Measurements from ENCODE around the gene TAS1R3.

Gene TAS1R3

DNA sequence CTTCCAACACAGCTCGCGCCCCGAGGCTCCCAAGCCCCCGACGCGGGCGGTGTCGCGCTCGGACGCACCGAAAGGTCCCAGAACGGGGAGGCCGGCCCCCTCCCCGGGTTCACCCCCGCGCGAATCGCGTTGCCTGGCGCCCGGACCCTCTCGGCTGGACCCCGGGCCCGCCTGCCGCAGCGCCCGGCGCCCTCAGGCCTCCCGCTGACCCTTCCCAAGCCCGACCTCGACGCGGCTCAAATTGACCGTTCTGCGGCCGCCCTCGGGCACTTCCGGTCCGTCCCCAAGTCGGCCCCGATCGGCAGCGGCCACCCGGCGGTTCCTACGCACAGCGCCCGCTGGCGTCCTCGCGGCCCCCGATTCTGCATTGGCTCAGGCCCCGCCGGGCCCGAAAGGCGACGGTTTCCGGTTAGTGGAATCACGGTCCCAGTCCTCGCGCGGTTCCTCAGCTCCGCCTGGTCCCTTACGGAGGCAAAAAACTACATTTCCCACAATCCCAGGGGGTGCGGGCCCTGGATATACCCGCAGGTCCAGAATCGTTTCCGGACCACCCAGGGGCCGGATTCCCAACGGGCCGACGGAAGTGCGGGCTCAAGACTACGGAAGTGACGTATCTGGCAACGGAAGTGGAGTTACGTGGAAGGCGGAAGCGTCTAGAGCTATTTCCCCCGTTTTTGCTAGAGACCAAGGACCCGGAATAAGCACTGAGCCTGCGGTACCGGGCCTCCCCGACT, 44.0 kb downstream of the TAS1R3 start, which contains the start of gene AURKAIP1:
Gene AURKAIP1, minus strand, starts transcription at position 279 of the 734 bp plus-strand sequence. CDS start 451 bp downstream, outside the sequence.
- peaks cover 0 to 19% (median 5%) of the 10 kb centered on the region in 4 experiments for H3K36me3 ChIP-seq (ENCODE audit: control insufficient read depth in 4 of 4, insufficient read depth in 4 of 4, low read length in 3 of 4)
- H3K9me3 ChIP-seq (ENCODE audit: control extremely low read depth in 1 of 5, control insufficient read depth in 4 of 5, insufficient read depth in 2 of 5, low read depth in 1 of 5, low read length in 4 of 5): no peaks in the 10 kb centered on the region
- peaks cover 0 to 47% (median 40%) of the 10 kb centered on the region in 4 experiments for H3K4me1 ChIP-seq (ENCODE audit: control extremely low read depth in 1 of 4, control insufficient read depth in 4 of 4, insufficient read depth in 4 of 4, low read length in 3 of 4)
- ChIA-PET POLR2A (interaction anchor here (0.6 to 1.7 kb wide), 5 partner anchors 12 to 469 kb away, joined by 3 to 10 read pairs (median 4); partner anchors contain the start of gene CCNL2), CTCF (interaction anchor here (0.6 to 1.6 kb wide), 7 partner anchors 10 to 66 kb away, joined by 3 to 5 read pairs (median 3); partner anchors contain the start of gene CCNL2)
- under 1% methylated on average over 81 of the region's 85 CpGs for WGBS (ENCODE audit: insufficient coverage)
- H3K4me3 ChIP-seq (ENCODE audit: control insufficient read depth in 1 of 7, extremely low read depth in 1 of 7, insufficient read depth in 4 of 7, low read depth in 2 of 7, low read length in 6 of 7): peak within 1 kb of the TSS; percentile 77 to 97 (median 90)
- H3K27ac ChIP-seq (ENCODE audit: insufficient read depth in 1 of 2, low read depth in 1 of 2, low read length in 2 of 2, poor library complexity in 1 of 2, severe bottlenecking in 2 of 2): peak within 1 kb of the TSS; percentile 85 to 91
- H3K27me3 ChIP-seq (replicated peaks in 2 of 5; ENCODE audit: control insufficient read depth in 4 of 5, insufficient read depth in 5 of 5, low read length in 4 of 5): peaks cover 0 to 6% (median 0%) of the 10 kb centered on the region in 5 experiments
- DNase-seq: peak; percentile 99 to 100 (median 100)

DNA sequence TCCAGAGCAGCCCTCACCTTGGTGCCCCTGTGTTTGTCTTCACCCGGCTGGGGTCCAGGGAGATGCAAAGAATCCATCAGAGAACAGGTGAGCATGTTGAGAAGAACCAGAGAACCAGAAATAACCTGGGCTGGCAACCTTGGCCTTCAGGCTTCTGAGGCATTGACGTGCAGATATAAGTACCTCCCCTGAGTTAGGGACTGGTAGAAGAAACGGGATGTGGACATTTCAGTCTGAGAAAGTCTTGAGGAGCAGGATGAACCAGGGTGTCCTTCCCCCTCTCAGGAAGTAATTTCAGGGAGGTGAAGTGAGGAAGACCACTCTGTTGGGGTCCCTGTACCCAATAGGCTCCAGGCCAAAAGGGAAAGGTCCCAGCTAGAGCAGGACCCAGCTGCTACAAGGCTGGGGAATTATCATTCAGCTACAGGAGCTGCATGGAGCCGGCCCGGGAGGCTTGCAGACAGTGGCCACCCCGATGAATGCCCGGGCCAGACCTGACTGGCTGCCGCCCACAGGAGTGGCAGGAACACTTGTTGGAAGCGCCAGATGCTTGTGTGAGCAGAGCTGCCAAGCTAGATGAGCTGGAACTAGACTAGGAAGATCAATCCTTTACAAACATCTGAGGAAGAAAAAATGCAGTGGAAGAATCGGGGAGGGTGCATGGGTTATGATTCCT, 45.6 kb downstream of the TAS1R3 start:
- Histone ChIP-seq H3K4me3 (ENCODE audit: control insufficient read depth in 1 of 7, extremely low read depth in 1 of 7, insufficient read depth in 4 of 7, low read depth in 2 of 7, low read length in 6 of 7) (no peak overlapping the region), H3K27me3 (replicated peaks in 2 of 5; ENCODE audit: control insufficient read depth in 4 of 5, insufficient read depth in 5 of 5, low read length in 4 of 5) (no peaks in the 10 kb centered on the region), H3K4me1 (ENCODE audit: control extremely low read depth in 1 of 4, control insufficient read depth in 4 of 4, insufficient read depth in 4 of 4, low read length in 3 of 4) (peaks cover 0 to 37% (median 27%) of the 10 kb centered on the region in 4 experiments), H3K27ac (ENCODE audit: insufficient read depth in 1 of 2, low read depth in 1 of 2, low read length in 2 of 2, poor library complexity in 1 of 2, severe bottlenecking in 2 of 2) (peak overlapping the region in 1 of 2 experiments; percentile 91), H3K9me3 (ENCODE audit: control extremely low read depth in 1 of 5, control insufficient read depth in 4 of 5, insufficient read depth in 2 of 5, low read depth in 1 of 5, low read length in 4 of 5) (no peaks in the 10 kb centered on the region), H3K36me3 (ENCODE audit: control insufficient read depth in 4 of 4, insufficient read depth in 4 of 4, low read length in 3 of 4) (peaks cover 0 to 24% (median 7%) of the 10 kb centered on the region in 4 experiments)
- DNase-seq: no peak
- ChIA-PET POLR2A (interaction anchor here (1.7 kb wide), 1 partner anchor 23 kb away, joined by 10 read pairs; the partner anchor contains the start of gene CCNL2), CTCF (no interaction called here)
- 91% methylated on average over 9 of the region's 10 CpGs for WGBS (ENCODE audit: insufficient coverage)

DNA sequence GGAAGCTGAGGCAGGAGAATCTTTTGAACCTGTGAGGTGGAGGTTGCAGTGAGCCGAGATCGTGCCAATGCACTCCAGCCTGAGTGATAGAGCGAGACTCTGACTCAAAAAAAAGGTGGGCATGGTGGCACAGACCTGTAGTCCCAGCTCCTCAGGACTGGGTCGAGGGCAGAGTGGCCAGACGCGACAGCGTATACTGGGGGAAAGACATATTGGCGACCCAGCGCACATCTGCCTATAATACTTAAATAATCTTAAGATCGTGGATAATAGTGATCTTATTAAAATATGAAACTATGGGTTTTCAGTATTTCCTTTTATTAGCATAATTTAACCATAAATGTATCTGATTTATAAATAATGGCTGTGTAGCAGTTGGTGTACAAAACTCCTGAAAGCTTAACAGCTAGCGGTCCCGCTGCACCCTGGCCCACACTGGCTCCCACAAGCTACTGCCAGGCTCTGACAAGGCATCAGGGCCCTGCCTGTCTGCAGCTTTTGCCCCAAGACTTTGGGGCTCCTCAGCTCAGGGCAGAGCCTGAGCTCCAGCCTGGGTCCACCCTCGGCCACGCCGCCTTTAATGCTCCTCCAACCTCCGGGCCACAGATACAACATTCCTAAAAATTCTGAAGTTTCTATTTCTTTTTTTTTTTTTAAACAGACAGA, 46.6 kb downstream of the TAS1R3 start:
- DNase-seq: no peak
- Histone ChIP-seq H3K4me3 (ENCODE audit: control insufficient read depth in 1 of 7, extremely low read depth in 1 of 7, insufficient read depth in 4 of 7, low read depth in 2 of 7, low read length in 6 of 7) (no peak overlapping the region), H3K36me3 (ENCODE audit: control insufficient read depth in 4 of 4, insufficient read depth in 4 of 4, low read length in 3 of 4) (peaks cover 0 to 27% (median 7%) of the 10 kb centered on the region in 4 experiments), H3K27me3 (replicated peaks in 2 of 5; ENCODE audit: control insufficient read depth in 4 of 5, insufficient read depth in 5 of 5, low read length in 4 of 5) (no peaks in the 10 kb centered on the region), H3K4me1 (ENCODE audit: control extremely low read depth in 1 of 4, control insufficient read depth in 4 of 4, insufficient read depth in 4 of 4, low read length in 3 of 4) (peaks cover 0 to 28% (median 20%) of the 10 kb centered on the region in 4 experiments), H3K27ac (ENCODE audit: insufficient read depth in 1 of 2, low read depth in 1 of 2, low read length in 2 of 2, poor library complexity in 1 of 2, severe bottlenecking in 2 of 2) (no peak overlapping the region), H3K9me3 (ENCODE audit: control extremely low read depth in 1 of 5, control insufficient read depth in 4 of 5, insufficient read depth in 2 of 5, low read depth in 1 of 5, low read length in 4 of 5) (no peaks in the 10 kb centered on the region)
- WGBS (ENCODE audit: insufficient coverage): 95% methylated on average over 8 of the region's 16 CpGs
- CTCF ChIA-PET: interaction anchor here (0.6 to 1.0 kb wide), 2 partner anchors 34 to 63 kb away, joined by 3 read pairs; no protein-coding TSS in a partner anchor
- POLR2A ChIA-PET: no interaction called here

DNA sequence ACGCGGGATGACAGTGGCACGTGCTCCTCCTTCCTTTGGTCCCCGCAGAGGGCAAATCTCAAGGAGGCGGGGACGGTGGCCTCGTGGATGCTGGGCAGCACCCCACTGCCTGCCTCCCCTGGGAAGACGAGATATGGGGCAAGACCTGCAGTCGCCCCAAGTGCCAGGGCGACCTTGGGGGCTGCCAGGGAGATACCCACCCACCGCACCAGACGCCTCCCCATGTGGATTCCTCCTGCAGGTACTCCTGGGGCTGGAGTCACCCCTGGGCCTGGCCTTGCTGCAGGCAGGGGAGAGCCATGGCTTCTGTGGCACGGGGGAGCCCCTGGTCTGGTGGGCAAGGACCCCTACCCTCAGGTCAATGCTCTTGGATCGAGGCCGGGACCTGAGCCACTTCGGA, 49.8 kb downstream of the TAS1R3 start:
- POLR2A ChIA-PET: no interaction called here

DNA sequence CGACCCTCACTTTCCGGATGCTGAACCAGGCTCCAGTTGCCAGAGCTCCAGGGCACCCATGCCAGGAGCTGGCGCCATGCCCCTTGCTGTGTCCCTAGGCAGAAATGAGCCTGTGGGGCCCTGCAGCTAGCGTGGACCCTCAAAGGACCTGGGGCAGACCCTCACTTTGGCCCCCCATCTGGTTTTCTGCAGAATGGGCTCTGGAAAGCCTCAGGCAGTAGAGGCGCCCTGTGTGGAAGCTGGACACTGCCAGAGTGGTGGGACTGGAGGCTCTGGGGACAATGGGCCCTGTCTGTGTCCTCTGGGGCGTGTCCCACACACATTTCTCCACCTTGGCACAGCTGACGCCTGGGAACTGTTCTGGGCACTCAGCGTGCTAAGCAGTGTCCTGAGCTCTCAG, 50.2 kb downstream of the TAS1R3 start:
- CTCF ChIA-PET: interaction anchor here (0.8 to 1.3 kb wide), 2 partner anchors 10 to 18 kb away, joined by 3 to 6 read pairs; partner anchors contain the start of gene CCNL2

More for the DNA sequence above, 49.8 kb downstream of the TAS1R3 start:
- CTCF ChIA-PET: interaction anchor here (0.8 to 1.3 kb wide), 2 partner anchors 10 to 18 kb away, joined by 3 to 6 read pairs; partner anchors contain the start of gene CCNL2
- H3K4me3 ChIP-seq (ENCODE audit: control insufficient read depth in 1 of 7, extremely low read depth in 1 of 7, insufficient read depth in 4 of 7, low read depth in 2 of 7, low read length in 6 of 7): no peak overlapping the region
- H3K27ac ChIP-seq (ENCODE audit: insufficient read depth in 1 of 2, low read depth in 1 of 2, low read length in 2 of 2, poor library complexity in 1 of 2, severe bottlenecking in 2 of 2): no peak overlapping the region
- H3K9me3 ChIP-seq (ENCODE audit: control extremely low read depth in 1 of 5, control insufficient read depth in 4 of 5, insufficient read depth in 2 of 5, low read depth in 1 of 5, low read length in 4 of 5): no peaks in the 10 kb centered on the region
- H3K27me3 ChIP-seq (replicated peaks in 2 of 5; ENCODE audit: control insufficient read depth in 4 of 5, insufficient read depth in 5 of 5, low read length in 4 of 5): no peaks in the 10 kb centered on the region
- peaks cover 0 to 24% (median 5%) of the 10 kb centered on the region in 4 experiments for H3K36me3 ChIP-seq (ENCODE audit: control insufficient read depth in 4 of 4, insufficient read depth in 4 of 4, low read length in 3 of 4)
- no peak for DNase-seq
- peaks cover 0 to 8% (median 5%) of the 10 kb centered on the region in 4 experiments for H3K4me1 ChIP-seq (ENCODE audit: control extremely low read depth in 1 of 4, control insufficient read depth in 4 of 4, insufficient read depth in 4 of 4, low read length in 3 of 4)
- WGBS (ENCODE audit: insufficient coverage): 96% methylated on average over 16 of the region's 16 CpGs

More for the DNA sequence above, 50.2 kb downstream of the TAS1R3 start:
- POLR2A ChIA-PET: no interaction called here
- H3K36me3 ChIP-seq (ENCODE audit: control insufficient read depth in 4 of 4, insufficient read depth in 4 of 4, low read length in 3 of 4): peaks cover 0 to 29% (median 9%) of the 10 kb centered on the region in 4 experiments
- peaks cover 0 to 3% (median under 1%) of the 10 kb centered on the region in 4 experiments for H3K4me1 ChIP-seq (ENCODE audit: control extremely low read depth in 1 of 4, control insufficient read depth in 4 of 4, insufficient read depth in 4 of 4, low read length in 3 of 4)
- H3K9me3 ChIP-seq (ENCODE audit: control extremely low read depth in 1 of 5, control insufficient read depth in 4 of 5, insufficient read depth in 2 of 5, low read depth in 1 of 5, low read length in 4 of 5): no peaks in the 10 kb centered on the region
- WGBS (ENCODE audit: insufficient coverage): 80% methylated on average over 5 of the region's 8 CpGs
- DNase-seq: no peak
- no peak overlapping the region for H3K4me3 ChIP-seq (ENCODE audit: control insufficient read depth in 1 of 7, extremely low read depth in 1 of 7, insufficient read depth in 4 of 7, low read depth in 2 of 7, low read length in 6 of 7)
- H3K27me3 ChIP-seq (replicated peaks in 2 of 5; ENCODE audit: control insufficient read depth in 4 of 5, insufficient read depth in 5 of 5, low read length in 4 of 5): no peaks in the 10 kb centered on the region
- no peak overlapping the region for H3K27ac ChIP-seq (ENCODE audit: insufficient read depth in 1 of 2, low read depth in 1 of 2, low read length in 2 of 2, poor library complexity in 1 of 2, severe bottlenecking in 2 of 2)
